Measurements from ENCODE around the gene TMTC4.

TMTC4 gene

DNA sequence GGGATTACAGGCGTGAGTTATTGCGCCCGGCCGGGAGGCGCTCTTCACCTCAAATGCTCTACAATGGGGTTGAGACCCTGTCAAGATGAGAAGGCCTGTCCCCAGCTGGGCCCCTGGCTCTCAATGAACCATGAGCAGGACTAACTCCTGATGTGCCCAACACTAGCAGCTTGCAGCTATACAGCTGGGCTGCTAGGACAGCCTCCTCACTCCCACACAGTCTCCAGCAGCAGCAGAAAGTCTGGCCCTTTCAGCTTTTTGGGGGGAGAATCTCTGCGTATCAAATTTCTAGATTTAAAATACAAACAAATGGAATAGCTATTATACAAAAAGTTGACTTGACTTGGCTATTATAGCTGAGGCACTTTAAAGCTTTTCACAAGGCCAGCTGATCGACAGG is 30.2 kb downstream of the TMTC4 start (continued):
- TF ChIP-seq ZFP30 (CRISPR knock-in tag; IDR thresholded peaks at IDR 0.05) (no peak), ZFP3 (CRISPR knock-in tag; IDR thresholded peaks at IDR 0.05) (no peak), ZC3H10 (CRISPR knock-in tag; IDR thresholded peaks at IDR 0.05) (no peak)
- TF ChIP-seq, protein P1, sequence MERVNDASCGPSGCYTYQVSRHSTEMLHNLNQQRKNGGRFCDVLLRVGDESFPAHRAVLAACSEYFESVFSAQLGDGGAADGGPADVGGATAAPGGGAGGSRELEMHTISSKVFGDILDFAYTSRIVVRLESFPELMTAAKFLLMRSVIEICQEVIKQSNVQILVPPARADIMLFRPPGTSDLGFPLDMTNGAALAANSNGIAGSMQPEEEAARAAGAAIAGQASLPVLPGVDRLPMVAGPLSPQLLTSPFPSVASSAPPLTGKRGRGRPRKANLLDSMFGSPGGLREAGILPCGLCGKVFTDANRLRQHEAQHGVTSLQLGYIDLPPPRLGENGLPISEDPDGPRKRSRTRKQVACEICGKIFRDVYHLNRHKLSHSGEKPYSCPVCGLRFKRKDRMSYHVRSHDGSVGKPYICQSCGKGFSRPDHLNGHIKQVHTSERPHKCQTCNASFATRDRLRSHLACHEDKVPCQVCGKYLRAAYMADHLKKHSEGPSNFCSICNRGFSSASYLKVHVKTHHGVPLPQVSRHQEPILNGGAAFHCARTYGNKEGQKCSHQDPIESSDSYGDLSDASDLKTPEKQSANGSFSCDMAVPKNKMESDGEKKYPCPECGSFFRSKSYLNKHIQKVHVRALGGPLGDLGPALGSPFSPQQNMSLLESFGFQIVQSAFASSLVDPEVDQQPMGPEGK (CRISPR knock-in tag; IDR thresholded peaks at IDR 0.05; ENCODE audit: borderline replicate concordance): no peak

DNA sequence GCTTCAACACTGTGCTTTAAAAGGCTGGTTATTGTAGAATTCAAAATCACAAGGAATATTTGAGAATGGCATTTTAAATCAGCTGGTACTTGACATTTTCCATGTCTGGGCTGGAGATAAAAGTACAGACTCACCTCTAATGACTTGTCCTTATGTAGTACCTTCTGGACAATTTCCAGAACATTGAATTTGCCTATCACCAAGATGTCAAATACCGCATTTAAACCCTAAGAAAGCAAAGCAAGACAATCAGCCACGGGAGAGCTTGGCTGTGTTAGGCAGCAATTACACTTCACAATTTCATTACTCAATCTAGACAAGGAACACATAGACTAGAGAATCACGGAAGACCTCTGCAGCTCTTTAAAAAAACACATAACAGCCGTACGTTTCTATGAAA is 36.8 kb downstream of the TMTC4 start:
- no peak for ATAC-seq
- TF ChIP-seq TOX (CRISPR knock-in tag; IDR thresholded peaks at IDR 0.05; ENCODE audit: borderline replicate concordance): no peak
- TF ChIP-seq ISL1 (CRISPR knock-in tag; IDR thresholded peaks at IDR 0.05): no peak
- TF ChIP-seq ZFP30 (CRISPR knock-in tag; IDR thresholded peaks at IDR 0.05): no peak
- TF ChIP-seq ZFP3 (CRISPR knock-in tag; IDR thresholded peaks at IDR 0.05): no peak

DNA sequence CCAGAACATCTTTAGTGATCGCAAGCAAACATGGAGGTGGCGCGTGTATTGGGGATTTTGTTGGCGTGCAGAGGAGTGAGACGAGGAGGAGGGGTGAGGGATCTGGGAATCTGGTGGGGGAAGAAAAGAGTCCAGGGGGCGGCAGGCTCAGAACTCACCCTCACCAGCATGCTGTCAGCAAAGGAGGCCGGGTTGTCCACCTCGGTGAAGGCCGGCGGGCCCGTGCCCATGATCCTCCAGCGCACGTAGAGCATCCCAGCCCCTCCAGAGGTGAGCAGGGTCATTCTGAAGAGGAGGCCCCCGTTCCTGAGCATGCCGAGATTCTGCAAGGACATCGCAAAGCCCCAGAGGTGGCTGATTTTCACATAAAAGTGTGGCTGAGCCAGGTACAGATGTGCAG is 37.2 kb downstream of the TMTC4 start:
- TF ChIP-seq ESRRG (CRISPR knock-in tag; IDR thresholded peaks at IDR 0.05) (no peak), ZNF8 (CRISPR knock-in tag; IDR thresholded peaks at IDR 0.05) (no peak)
- TF ChIP-seq, protein P2, sequence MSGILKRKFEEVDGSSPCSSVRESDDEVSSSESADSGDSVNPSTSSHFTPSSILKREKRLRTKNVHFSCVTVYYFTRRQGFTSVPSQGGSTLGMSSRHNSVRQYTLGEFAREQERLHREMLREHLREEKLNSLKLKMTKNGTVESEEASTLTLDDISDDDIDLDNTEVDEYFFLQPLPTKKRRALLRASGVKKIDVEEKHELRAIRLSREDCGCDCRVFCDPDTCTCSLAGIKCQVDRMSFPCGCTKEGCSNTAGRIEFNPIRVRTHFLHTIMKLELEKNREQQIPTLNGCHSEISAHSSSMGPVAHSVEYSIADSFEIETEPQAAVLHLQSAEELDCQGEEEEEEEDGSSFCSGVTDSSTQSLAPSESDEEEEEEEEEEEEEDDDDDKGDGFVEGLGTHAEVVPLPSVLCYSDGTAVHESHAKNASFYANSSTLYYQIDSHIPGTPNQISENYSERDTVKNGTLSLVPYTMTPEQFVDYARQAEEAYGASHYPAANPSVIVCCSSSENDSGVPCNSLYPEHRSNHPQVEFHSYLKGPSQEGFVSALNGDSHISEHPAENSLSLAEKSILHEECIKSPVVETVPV (CRISPR knock-in tag; IDR thresholded peaks at IDR 0.05): no peak
- ATAC-seq: no peak

DNA sequence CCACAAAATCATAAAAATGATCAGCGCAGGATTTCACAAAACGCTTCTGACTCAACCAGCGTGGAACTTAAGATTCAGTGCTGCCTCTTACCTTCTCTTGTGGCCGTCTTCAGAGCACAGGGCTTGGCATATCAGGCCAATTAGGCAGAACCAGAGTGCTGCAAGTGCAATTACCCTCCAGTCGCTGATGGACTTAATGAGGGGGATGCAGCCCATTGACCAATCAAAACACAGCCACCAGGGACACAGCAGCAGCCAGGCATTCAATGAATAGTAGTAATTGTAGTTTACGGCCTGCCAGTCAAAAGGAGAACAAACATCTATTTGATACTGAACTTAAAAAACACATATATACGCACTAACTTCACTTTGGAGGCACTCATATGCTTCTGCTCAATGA is 38.2 kb downstream of the TMTC4 start:
- no peak for ATAC-seq
- TF ChIP-seq ESRRG (CRISPR knock-in tag; IDR thresholded peaks at IDR 0.05): no peak
- TF ChIP-seq, protein P3, sequence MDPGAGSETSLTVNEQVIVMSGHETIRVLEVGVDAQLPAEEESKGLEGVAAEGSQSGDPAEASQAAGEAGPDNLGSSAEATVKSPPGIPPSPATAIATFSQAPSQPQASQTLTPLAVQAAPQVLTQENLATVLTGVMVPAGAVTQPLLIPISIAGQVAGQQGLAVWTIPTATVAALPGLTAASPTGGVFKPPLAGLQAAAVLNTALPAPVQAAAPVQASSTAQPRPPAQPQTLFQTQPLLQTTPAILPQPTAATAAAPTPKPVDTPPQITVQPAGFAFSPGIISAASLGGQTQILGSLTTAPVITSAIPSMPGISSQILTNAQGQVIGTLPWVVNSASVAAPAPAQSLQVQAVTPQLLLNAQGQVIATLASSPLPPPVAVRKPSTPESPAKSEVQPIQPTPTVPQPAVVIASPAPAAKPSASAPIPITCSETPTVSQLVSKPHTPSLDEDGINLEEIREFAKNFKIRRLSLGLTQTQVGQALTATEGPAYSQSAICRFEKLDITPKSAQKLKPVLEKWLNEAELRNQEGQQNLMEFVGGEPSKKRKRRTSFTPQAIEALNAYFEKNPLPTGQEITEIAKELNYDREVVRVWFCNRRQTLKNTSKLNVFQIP (CRISPR knock-in tag; IDR thresholded peaks at IDR 0.05; ENCODE audit: borderline replicate concordance, low read depth): no peak
- no peak for TF ChIP-seq BACH2 (CRISPR knock-in tag; IDR thresholded peaks at IDR 0.05; ENCODE audit: borderline replicate concordance)
- TF ChIP-seq OSR1 (CRISPR knock-in tag; IDR thresholded peaks at IDR 0.05): no peak
- TF ChIP-seq, protein P1 (CRISPR knock-in tag; IDR thresholded peaks at IDR 0.05; ENCODE audit: borderline replicate concordance): no peak
- TF ChIP-seq ZFP3 (CRISPR knock-in tag; IDR thresholded peaks at IDR 0.05): no peak
- no peak for TF ChIP-seq GLIS3 (CRISPR knock-in tag; IDR thresholded peaks at IDR 0.05)
- TF ChIP-seq, protein P4, sequence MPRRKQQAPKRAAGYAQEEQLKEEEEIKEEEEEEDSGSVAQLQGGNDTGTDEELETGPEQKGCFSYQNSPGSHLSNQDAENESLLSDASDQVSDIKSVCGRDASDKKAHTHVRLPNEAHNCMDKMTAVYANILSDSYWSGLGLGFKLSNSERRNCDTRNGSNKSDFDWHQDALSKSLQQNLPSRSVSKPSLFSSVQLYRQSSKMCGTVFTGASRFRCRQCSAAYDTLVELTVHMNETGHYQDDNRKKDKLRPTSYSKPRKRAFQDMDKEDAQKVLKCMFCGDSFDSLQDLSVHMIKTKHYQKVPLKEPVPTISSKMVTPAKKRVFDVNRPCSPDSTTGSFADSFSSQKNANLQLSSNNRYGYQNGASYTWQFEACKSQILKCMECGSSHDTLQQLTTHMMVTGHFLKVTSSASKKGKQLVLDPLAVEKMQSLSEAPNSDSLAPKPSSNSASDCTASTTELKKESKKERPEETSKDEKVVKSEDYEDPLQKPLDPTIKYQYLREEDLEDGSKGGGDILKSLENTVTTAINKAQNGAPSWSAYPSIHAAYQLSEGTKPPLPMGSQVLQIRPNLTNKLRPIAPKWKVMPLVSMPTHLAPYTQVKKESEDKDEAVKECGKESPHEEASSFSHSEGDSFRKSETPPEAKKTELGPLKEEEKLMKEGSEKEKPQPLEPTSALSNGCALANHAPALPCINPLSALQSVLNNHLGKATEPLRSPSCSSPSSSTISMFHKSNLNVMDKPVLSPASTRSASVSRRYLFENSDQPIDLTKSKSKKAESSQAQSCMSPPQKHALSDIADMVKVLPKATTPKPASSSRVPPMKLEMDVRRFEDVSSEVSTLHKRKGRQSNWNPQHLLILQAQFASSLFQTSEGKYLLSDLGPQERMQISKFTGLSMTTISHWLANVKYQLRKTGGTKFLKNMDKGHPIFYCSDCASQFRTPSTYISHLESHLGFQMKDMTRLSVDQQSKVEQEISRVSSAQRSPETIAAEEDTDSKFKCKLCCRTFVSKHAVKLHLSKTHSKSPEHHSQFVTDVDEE (CRISPR knock-in tag; IDR thresholded peaks at IDR 0.05): no peak
- no peak for TF ChIP-seq ZFP30 (CRISPR knock-in tag; IDR thresholded peaks at IDR 0.05)
- no peak for TF ChIP-seq ZNF70 (CRISPR knock-in tag; IDR thresholded peaks at IDR 0.05)
- TF ChIP-seq, protein P5, sequence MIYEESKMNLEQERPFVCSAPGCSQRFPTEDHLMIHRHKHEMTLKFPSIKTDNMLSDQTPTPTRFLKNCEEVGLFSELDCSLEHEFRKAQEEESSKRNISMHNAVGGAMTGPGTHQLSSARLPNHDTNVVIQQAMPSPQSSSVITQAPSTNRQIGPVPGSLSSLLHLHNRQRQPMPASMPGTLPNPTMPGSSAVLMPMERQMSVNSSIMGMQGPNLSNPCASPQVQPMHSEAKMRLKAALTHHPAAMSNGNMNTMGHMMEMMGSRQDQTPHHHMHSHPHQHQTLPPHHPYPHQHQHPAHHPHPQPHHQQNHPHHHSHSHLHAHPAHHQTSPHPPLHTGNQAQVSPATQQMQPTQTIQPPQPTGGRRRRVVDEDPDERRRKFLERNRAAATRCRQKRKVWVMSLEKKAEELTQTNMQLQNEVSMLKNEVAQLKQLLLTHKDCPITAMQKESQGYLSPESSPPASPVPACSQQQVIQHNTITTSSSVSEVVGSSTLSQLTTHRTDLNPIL (CRISPR knock-in tag; IDR thresholded peaks at IDR 0.05; ENCODE audit: low read depth): no peak
